KOPT-K1 (cell line): ENCODE data around the gene KLHL6.
"Not testable (repeated sequence)": the region's sequence is repeated elsewhere in the genome, so short reads cannot be mapped to it uniquely, and the experiment has no call there.

Experiments used
- H3K27ac ChIP-seq: fragments of 200-600 bp; sonication (generic); 2 replicates; pipeline ENCODE4 v1.5.1; 2016; ENCODE audit warnings: antibody characterized with exemption, mild to moderate bottlenecking, low read depth, low read length; ENCODE audit not compliant: poor library complexity, severe bottlenecking
- H3K36me3 ChIP-seq: fragments of 200-600 bp; sonication (generic); 2 replicates; pipeline ENCODE4 v1.5.1; 2017; ENCODE audit warnings: antibody characterized with exemption, mild to moderate bottlenecking, low read length, moderate library complexity; ENCODE audit not compliant: insufficient read depth
- H3K9me3 ChIP-seq: fragments of 200-600 bp; sonication (generic); 2 replicates; pipeline ENCODE4 v1.5.1; 2017; ENCODE audit warnings: antibody characterized with exemption, low read length, mild to moderate bottlenecking; ENCODE audit not compliant: insufficient read depth, poor library complexity, severe bottlenecking

The KLHL6 gene

DNA sequence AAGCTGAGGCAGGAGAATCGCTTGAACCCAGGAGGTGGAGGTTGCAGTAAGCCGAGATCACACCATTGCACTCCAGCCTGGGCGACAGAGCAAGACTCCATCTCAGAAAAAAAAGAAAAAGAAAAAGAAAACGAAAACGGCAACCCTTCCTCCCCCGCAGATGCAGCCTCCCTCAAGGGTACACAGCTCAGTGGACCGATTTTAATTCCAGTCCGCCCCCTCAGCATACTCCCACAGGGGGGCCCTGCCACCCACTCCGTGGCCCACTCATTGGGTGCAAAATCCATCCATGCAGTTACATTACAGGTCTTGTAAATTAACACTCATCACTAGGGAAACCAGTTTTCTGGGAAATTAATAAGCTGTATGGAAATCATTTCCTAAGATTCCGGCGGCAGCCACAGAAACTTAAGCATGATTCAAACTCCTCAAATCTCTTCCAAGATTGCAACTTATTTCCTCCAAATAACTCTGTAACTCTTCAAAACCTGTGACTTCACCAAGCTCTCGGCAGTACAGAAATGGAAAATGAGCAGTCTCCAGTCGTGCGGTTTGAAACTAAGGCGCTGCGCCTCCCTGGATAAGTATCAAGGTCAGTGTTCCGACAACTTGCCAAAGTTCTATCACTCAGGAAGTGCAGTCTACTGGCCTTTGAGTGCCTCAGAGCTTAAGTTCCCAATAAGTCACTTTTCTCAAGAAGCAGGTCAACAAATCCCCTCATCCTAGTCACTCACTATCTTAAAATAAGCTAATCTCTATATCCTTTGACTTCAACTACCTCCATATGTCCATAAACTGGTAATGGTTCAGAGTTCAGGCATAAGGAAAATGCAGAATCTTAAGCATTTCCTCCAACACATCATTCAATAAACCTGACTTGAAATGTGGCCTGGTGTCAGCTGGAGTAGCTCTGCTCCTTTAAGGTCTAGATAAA, 24.7 kb upstream of the KLHL6 start:
- H3K9me3 ChIP-seq, result no peaks in the 10 kb centered on the region
- H3K27ac ChIP-seq, result no peak overlapping the region

DNA sequence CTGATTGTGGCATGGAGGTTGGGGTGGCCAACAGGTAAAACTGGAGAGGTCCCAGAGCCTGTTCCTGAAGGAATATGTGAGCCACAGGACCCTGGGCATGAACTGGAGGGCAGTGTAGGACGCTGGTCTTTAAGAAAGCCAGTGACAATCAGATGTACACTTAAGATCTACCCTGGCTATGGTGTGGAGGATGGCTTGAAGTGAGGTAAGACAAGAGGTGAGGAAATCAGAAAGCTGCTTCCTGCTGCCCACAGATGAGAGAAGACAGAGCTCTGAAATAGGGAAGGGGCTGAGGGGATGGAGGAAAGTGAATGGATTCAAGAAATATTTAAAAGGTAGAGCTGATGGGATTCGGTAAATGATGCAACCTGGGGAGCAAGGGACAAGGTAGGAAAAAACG, 22.7 kb upstream of the KLHL6 start:
- no peaks in the 10 kb centered on the region for H3K9me3 ChIP-seq
- no peaks in the 10 kb centered on the region for H3K36me3 ChIP-seq
- H3K27ac ChIP-seq, result no peak overlapping the region

More for the DNA sequence above, 24.7 kb upstream of the KLHL6 start:
- no peaks in the 10 kb centered on the region for H3K36me3 ChIP-seq

DNA sequence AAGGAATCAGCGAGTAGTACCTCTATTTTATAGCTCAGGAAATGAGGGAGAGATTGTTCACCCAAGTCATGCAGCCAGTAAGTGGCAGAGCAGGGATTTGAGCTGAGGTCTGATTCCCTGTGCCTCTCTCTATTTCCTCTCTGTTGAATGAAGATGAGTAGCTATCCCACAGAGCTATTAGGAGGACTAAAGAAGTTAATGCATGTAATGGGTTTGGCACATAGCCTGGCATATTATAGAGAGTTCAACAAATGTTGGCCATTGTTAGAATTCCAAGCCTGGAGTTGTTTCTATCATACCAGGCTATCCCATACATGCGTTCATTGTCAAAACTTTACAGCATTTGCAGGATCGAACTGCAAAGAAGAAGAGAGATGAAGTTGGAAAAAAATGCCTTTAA, 21.8 kb upstream of the KLHL6 start:
- Histone ChIP-seq H3K36me3 (no peaks in the 10 kb centered on the region), H3K27ac (no peak overlapping the region), H3K9me3 (no peaks in the 10 kb centered on the region)

DNA sequence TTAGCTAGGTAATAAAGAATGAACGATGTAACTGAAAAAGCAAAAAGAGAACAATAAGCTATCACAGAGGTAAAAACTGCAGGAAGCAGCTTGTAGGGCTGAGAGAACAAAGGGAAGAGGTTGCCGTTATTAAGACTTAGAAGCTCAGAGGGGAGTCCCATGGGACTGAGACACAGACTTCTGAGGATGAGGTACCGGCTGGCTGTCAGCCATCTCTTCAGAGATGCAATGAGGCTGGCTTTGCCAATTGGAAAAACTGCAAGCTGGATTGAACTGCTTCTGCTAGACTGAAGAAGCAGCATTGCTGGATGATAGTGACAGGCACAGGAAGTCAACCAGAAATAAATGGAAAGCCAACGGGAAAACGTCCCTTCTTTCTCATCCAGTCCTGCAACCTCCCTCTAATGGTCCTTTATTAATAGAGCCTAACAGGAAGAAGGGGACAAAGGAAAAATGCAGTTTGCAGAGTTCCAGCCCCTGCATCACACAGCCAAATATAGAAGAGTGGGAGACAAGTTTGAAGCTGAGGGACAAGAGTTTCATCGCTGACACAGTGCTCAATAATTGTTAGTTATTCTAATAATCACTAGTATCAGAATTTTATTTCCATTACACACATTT, 21.1 kb upstream of the KLHL6 start:
- Histone ChIP-seq H3K27ac (no peak overlapping the region), H3K36me3 (no peaks in the 10 kb centered on the region), H3K9me3 (no peaks in the 10 kb centered on the region)

DNA sequence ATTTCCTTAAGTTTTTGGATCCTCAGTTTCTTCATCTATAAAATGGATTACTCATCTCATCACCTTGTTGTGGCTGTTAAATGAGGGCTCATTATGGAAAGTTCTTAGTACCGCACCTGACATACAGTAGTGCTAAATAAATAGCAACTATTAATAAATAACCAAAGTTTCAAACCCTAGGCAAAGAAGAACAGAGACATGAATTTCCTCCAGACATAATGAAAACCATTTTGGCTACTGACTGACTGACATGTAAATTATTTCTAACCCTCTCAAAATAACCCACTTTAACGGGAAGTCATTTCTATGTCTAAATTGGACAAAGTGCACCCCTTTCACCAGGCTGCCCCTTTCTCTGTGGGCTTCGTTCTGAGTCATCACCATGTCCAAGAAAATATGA, 17.4 kb upstream of the KLHL6 start:
- Histone ChIP-seq H3K27ac (no peak overlapping the region), H3K9me3 (no peaks in the 10 kb centered on the region), H3K36me3 (no peaks in the 10 kb centered on the region)

DNA sequence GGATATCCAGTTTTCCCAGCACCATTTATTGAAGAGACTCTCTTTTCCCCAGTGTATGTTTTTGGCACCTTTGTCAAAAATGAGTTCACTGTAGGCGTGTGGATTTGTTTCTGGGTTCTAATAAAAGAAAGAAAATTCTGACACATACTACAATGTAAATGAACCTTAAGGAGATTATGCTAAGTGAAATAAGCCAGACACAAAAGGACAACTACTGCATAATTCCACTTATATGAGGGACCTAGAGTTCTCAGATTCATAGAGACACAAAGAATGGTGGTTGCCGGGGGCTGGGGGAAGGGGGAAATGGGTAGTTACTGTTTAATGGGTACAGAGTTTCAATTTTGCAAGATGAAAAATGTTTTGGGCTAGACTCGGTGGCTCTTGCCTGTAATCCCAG, 14.7 kb upstream of the KLHL6 start:
- not testable (repeated sequence) for H3K9me3 ChIP-seq, H3K27ac ChIP-seq, H3K36me3 ChIP-seq

DNA sequence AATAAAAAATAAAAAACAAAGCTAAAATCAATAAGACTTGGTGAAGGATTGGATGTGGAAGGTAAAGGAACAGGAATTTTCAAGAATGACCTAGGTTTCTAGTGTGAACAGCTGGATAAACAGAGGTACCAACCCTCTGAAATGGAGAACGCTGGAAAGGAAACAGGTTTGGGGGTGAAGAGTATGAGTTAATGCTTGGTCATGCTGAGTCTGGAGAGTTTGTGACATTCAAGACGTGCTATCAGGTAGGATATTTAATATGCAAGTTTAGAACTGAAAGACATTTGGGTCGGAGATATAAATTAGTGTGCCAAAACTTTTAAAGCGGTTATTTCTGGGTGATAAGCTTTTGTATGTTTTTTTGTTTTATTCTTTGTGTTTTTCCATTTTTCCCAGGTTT, 11.4 kb upstream of the KLHL6 start:
- no peak overlapping the region for H3K27ac ChIP-seq
- H3K9me3 ChIP-seq, result no peaks in the 10 kb centered on the region
- H3K36me3 ChIP-seq, result no peaks in the 10 kb centered on the region

DNA sequence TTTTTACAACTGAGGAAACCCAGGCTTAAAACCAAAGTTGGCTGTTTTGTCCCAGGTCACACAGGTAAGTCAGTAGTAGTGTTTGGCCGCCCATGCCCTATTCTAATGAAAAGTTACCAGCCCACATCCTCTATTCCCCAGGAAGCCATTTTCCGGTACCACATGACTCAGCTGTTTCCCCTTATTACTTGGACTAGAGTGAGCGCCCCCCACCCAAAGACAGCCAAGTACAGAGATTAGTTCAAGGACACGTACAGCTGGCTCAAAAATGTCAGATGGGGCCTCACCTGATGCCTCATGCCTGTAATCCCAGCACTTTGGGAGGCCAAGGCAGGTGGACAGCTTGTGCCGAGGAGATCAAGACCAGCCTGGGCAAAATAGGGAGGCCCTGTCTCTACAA, 8.5 kb upstream of the KLHL6 start:
- Histone ChIP-seq H3K9me3 (no peaks in the 10 kb centered on the region), H3K27ac (no peak overlapping the region), H3K36me3 (no peaks in the 10 kb centered on the region)

DNA sequence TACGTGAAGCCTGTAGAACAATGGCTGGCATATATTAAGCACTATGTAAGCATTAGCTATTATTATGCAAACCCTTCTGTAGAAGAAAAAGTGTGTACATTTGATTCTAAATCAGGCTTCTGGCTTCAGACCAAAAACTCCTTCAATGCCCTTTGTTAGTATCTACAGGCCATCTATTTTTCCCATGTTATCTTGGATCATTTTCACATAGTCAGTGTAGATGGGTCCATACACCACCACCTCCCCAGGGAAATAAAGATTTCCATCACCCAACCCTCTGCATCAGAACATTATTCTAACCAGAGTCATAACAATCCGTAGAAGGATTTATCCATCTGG, 8.0 kb upstream of the KLHL6 start:
- Histone ChIP-seq H3K27ac (no peak overlapping the region), H3K9me3 (no peaks in the 10 kb centered on the region), H3K36me3 (no peaks in the 10 kb centered on the region)

DNA sequence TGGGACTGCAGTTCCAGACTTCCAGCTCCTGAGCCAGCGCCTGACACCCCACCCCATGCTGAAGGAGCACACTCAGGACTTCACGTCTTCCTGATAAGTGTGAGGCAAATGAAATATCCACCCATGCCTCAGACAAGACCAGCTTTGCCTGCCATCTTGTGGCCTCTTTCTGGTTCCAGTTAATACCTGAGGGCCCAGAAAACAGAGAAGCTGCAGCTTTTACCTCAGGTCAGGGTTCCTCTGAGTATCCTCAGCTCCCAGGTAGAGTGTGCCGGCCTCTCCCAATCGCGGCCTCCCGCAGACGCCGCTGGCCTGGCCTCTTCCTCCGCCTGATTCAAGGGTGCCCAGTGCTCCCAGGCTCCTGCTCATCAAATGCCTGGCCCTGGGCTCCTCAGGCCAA, 5.1 kb upstream of the KLHL6 start:
- Histone ChIP-seq H3K36me3 (no peaks in the 10 kb centered on the region), H3K9me3 (no peaks in the 10 kb centered on the region), H3K27ac (no peak overlapping the region)

DNA sequence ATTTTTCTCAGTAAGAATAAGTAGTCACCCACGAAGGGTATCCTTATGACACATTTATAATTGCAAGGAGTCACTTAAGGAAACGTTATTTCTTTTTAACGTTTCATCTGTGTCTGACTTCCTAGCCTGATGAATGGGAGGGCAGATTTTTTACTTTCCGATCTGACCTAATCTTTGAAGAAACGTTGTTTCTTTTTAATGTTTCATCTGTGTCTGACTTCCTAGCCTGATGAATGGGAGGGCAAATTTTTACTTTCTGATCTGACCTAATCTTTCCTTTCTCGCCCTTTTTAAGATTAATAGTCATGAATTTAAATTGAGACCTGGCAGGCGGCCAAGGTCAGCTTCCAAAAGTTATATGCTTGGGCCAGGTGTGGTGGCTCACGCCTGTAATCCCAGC, 3.0 kb upstream of the KLHL6 start:
- Histone ChIP-seq H3K27ac (no peak overlapping the region), H3K36me3 (no peaks in the 10 kb centered on the region), H3K9me3 (no peaks in the 10 kb centered on the region)

DNA sequence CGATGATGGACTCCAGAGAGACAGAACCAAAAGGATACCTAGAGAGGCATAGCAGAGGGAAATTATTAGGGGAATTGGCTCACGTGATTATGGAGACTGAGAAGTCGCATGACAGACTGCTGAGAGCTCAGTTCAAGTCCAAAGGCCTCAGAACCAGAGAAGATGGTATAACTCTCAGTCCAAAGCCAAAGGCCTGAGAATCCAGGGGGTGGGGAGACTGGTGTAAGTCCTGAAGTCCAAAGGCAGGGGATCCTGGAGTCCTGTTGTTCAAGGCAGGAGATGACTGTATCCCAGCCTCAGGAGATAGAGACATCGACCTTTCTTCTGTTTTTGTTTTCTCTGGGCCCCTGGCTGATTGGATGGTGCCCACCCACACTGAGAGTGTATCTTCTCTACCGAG, 1.2 kb upstream of the KLHL6 start:
- H3K9me3 ChIP-seq, result no peaks in the 10 kb centered on the region
- H3K27ac ChIP-seq, result no peak overlapping the region
- H3K36me3 ChIP-seq, result no peaks in the 10 kb centered on the region

DNA sequence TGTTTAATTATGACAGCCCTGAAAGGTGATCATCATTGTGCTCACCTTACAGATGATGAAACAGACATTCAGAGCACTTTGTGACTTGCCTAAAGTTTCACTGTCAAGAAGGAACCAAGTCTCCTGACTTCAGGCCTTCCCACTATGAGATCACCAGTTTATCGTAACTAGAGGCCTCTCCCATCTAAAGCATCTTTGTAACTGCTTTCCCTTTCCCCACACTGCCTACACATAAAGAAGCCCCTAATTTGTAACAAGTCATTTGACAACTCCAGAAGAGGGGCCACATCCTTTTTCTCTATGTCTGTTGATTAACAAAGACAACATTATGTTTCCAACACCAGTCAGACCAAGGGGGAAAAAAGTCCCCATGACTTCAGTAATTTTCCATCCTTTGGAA, 1.1 kb downstream of the KLHL6 start:
- no peaks in the 10 kb centered on the region for H3K9me3 ChIP-seq
- peak overlapping the region; percentile 56 for H3K27ac ChIP-seq
- no peaks in the 10 kb centered on the region for H3K36me3 ChIP-seq

DNA sequence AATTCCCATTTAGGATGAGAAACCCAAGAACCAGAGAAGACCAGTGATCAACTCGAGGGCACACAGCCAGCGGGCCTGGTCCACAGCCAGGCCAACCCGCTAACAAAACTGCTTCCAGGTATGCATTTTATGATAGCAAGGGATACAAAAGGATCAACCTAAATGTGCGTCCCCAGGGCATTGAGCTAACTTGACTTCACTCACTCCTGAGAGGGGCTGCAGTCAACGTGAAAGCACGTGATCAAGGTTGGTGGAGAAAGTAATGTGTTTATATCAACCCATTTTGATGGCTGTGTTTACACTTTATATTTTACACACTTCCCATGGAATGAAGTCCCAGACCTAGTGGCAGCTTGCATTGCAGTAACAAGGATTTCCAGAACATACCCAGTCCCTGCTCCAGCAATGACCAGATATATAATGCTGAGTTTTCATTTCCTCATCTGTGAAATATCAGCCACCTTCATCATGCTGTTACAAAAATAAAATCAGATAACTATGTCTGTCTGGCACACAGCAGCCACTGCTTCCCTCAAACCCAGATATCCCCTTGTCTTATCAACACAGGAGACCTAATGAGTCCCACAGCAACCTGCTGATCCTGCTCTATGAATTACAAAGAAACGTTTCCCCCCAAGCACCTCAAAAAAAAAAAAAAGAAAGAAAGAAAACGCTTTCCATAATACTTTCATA, 2.0 kb downstream of the KLHL6 start:
- Histone ChIP-seq H3K27ac (peak overlapping the region; percentile 56), H3K9me3 (no peaks in the 10 kb centered on the region), H3K36me3 (no peaks in the 10 kb centered on the region)

DNA sequence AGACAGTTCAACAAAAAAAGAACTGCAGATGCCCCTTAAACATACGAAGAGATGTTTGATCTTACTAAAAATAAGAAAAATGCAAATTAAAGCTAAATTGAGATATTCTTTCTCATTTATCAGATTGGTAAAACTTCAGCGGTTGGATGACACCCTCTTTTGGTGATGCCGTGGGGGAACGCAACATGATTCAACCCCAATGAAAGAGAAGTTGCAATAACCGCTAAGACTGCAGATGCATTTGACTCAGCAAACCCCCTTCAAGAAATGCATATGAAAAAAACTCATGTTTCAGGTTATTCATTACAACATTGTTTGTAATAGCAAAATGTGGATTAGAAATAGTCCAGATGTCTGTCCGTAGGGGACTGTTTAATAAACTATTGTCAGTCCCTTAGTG, 3.6 kb downstream of the KLHL6 start:
- no peaks in the 10 kb centered on the region for H3K36me3 ChIP-seq
- no peak overlapping the region for H3K27ac ChIP-seq
- H3K9me3 ChIP-seq, result no peaks in the 10 kb centered on the region
